SK-N-SH treated with all-trans-retinoic acid at 6 μM for 48 hours (cell line): ENCODE results near the gene KLHL24.

Experiments used
- ISL1 ChIP-seq: fragments of 250-450 bp; sonication (Bioruptor Pico); IDR thresholded peaks from 2 replicates; pipeline ENCODE4 v2.1.2; 2022; ENCODE audit warnings: mild to moderate bottlenecking, moderate library complexity
- RARB ChIP-seq: fragments of 250-450 bp; sonication (Bioruptor Pico); IDR thresholded peaks from 2 replicates; pipeline ENCODE4 v1.8.0; 2021; ENCODE audit warnings: mild to moderate bottlenecking, moderate library complexity
- ZFP30 ChIP-seq: fragments of 450-650 bp; formaldehyde crosslinking; IDR thresholded peaks from 2 replicates; pipeline ENCODE4 v1.5.0; 2022; ENCODE audit warnings: mild to moderate bottlenecking, moderate library complexity

DNA sequence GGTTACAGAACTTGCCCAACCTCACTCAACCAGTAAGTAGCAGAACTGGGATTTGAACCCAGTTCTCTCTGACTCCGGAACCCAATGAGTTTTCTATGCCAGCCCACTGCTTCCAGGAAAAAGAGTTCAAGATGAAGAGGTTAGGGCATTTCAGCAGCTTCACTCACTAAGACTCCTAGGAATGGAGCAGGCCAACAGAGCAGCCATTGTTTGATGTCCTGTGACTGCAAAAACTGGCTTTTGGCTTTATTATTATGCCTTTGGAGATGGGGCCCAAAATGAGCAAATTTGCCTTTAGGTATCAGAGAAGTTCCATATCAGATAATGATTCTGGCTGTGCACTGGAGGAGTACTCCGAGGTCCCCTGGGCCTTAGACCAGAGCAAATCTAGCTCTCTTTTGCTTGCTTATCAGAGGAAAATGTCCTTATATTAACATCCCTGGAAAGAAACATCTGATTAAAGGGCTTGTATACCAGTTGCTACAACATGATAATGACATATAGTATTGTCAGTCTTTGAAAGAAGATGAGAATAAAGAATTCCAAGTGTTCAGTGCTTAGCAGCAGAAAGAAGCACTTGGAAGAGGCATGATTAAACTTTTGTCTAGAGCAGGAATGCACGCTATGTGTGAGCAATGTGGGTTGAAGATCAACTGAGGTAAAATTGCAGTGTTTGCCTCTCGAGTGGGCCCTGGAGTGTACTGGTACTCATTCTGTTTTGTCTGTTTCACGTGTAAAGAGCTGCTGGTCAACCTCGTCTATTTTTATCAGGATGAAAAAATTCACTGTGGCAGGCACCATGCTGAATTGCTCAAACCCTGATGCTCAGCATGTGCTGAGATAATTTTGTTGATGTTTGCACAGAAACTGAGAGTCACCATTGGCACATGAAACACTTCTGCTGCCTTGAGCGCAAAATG lies 21.8 kb upstream of the KLHL24 start:
- no peak for TF ChIP-seq ISL1
- no peak for TF ChIP-seq ZFP30 (CRISPR knock-in tag)
- no peak for TF ChIP-seq RARB (CRISPR knock-in tag)
